Measurements from ENCODE around the gene ANKRD11. TPM values are rescaled to one million over a fixed set of nuclear protein-coding genes. Genes with fewer than 3 reads are reported as not detected.

ANKRD11 gene
- total and polyA plus RNA-seq, 5 experiments from 2014 or later: 8.9 to 328 (median 61.1) TPM

DNA sequence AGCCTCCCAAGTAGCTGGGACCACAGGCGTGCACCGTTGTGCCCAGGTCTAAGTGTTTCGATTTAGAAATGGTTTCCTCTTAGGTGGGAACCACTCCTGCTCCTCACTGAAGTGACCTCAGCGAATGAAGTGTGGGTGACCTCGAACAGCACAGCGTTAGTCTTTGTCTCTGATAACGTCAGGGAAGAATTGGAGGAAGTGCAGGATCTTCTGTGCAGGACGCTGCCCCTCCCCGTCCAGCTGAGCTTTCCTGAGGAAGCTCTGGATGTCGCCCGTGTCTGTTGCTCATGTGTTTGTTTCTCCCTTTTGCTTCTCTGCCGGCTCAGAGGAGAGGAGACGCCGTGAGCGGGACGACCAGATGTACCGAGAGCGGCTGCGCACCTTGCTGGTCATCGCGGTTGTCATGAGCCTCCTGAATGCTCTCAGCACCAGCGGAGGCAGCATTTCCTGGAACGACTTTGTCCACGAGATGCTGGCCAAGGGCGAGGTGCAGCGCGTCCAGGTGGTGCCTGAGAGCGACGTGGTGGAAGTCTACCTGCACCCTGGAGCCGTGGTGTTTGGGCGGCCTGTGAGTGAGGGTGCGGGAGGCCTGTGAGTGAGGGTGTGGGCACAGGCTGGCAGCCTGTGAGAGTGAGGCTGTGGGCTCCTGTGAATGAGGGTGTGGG lies 33.5 kb upstream of the ANKRD11 start:
- H3K27ac Mint-ChIP-seq: no peak overlapping the region
- no peaks in the 10 kb centered on the region for H3K27me3 Mint-ChIP-seq
- DNase-seq (no peak), ATAC-seq (no peak)
- peaks cover 0 to 9% (median 7%) of the 10 kb centered on the region in 4 donors for H3K4me1 Mint-ChIP-seq
- H3K36me3 Mint-ChIP-seq: peaks cover 0 to 91% (median 17%) of the 10 kb centered on the region in 3 donors
- no peaks in the 10 kb centered on the region for H3K9me3 Mint-ChIP-seq
- POLR2A ChIA-PET: interaction anchor here (0.8 kb wide), 1 partner anchor 10 kb away, joined by 3 read pairs; no protein-coding TSS in a partner anchor
- no peak overlapping the region for H3K4me3 Mint-ChIP-seq

DNA sequence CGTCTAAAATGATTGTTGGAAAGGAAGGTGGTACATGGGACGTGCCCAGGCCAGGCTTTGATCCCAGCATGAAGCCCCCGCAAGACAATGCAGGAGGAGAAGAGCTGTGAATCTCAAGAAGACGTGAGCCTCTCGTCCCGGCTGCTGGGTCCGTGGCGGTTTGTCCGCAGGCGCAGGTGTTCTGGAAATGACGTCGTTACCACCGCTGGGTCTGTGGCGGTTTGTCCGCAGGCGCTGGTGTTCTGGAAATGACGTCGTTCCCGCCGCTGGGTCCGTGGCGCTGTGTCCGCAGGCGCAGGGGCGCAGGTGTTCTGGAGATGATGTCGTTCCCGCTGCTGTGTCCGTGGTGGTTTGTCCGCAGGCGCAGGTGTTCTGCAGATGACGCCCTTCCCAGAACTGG lies 31.9 kb upstream of the ANKRD11 start:
- no peaks in the 10 kb centered on the region for H3K9me3 Mint-ChIP-seq
- peaks cover 0 to 92% (median 27%) of the 10 kb centered on the region in 3 donors for H3K36me3 Mint-ChIP-seq
- no peak for DNase-seq
- H3K4me1 Mint-ChIP-seq: peaks cover 7 to 16% (median 9%) of the 10 kb centered on the region in 4 donors
- no peak for ATAC-seq
- no peaks in the 10 kb centered on the region for H3K27me3 Mint-ChIP-seq
- H3K27ac Mint-ChIP-seq: no peak overlapping the region
- POLR2A ChIA-PET: no interaction called here
- no peak overlapping the region for H3K4me3 Mint-ChIP-seq

- POLR2A ChIA-PET: no interaction called here
- ATAC-seq (no peak), DNase-seq (no peak)
- no peaks in the 10 kb centered on the region for H3K9me3 Mint-ChIP-seq
- H3K4me3 Mint-ChIP-seq: no peak overlapping the region
- peaks cover 0 to 90% (median 19%) of the 10 kb centered on the region in 3 donors for H3K36me3 Mint-ChIP-seq
- H3K4me1 Mint-ChIP-seq: peaks cover 1 to 13% (median 9%) of the 10 kb centered on the region in 4 donors
- peak overlapping the region in 1 of 10 donors; percentile 40 for H3K27ac Mint-ChIP-seq
- H3K27me3 Mint-ChIP-seq: no peaks in the 10 kb centered on the region
These were observed 29.5 kb upstream of the ANKRD11 start for GRCh38 chr16:89519881-89520280.

DNA sequence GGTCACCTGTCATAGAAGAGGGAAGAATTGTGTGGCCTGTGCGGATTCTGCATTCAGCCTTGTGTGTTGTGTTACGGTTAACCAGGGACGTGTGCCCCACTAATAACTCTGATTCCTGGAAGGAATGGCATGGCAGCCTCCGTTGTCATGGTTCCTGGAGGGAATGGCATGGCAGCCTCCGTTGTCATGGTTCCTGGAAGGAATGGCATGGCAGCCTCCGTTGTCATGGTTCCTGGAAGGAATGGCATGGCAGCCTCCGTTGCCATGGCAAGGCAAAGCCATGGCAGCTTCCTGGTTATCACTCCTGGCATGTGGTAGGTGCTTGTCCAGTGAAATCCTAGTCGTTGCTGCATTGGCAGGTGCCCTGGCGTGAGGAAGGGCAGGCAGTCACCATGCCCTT lies 26.8 kb upstream of the ANKRD11 start:
- Mint-ChIP-seq H3K27me3 (no peaks in the 10 kb centered on the region), H3K9me3 (no peaks in the 10 kb centered on the region), H3K36me3 (peaks cover 0 to 90% (median 17%) of the 10 kb centered on the region in 3 donors), H3K4me3 (no peak overlapping the region), H3K4me1 (peaks cover 0 to 18% (median 8%) of the 10 kb centered on the region in 4 donors), H3K27ac (no peak overlapping the region)
- no peak for ATAC-seq
- POLR2A ChIA-PET: interaction anchor here (0.8 to 1.4 kb wide), 2 partner anchors 9 to 23 kb away, joined by 3 read pairs; partner anchors contain the start of gene SPG7
- DNase-seq: no peak

DNA sequence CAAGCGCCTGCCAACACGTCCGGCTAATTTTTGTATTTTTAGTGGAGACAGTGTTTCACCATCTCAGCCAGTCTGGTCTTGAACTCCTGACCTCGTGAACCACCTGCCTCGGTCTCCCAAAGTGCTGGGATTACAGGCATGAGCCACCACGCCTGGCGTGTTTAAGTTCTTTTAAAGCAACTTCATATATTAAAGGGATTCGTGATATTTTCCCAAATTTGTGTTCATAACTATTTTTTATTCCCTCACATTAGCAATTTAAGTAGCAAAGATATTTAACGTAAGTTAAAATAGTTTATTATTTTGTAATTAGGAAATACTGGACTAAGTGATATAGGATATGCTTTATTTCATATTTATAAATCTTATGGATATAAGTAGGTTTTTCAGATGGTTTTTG lies 22.1 kb upstream of the ANKRD11 start:
- ATAC-seq (no peak), DNase-seq (no peak)
- POLR2A ChIA-PET: interaction anchor here (1.3 kb wide), 1 partner anchor 21 kb away, joined by 3 read pairs; no protein-coding TSS in a partner anchor
- Mint-ChIP-seq H3K27ac (no peak overlapping the region), H3K27me3 (no peaks in the 10 kb centered on the region), H3K4me3 (no peak overlapping the region), H3K9me3 (no peaks in the 10 kb centered on the region), H3K36me3 (peaks cover 0 to 64% (median 6%) of the 10 kb centered on the region in 3 donors), H3K4me1 (peaks cover 0 to 22% (median 12%) of the 10 kb centered on the region in 4 donors)

DNA sequence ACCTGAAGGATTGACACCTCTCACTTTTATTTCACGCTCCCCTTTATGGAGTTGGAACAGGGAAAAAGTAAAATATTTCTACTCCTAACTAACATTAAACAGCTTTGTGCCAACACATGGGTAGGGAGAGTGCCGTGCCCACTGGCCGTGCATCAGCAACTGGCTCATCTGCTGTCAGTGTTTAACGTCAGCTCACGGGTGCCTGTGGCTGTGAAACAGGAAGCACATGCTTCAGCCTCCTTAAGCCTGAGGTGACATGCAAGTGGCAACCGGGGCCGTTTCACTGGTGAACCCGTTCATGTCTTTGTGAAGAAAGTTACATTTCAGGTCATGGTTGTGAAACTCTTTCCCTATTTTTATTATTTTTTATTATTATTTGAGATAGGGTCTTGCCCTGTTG lies 21.0 kb upstream of the ANKRD11 start:
- H3K4me3 Mint-ChIP-seq: peak overlapping the region in 4 of 10 donors; percentile 7 to 22 (median 12)
- POLR2A ChIA-PET: interaction anchor here (1.3 kb wide), 1 partner anchor 22 kb away, joined by 3 read pairs; no protein-coding TSS in a partner anchor
- no peaks in the 10 kb centered on the region for H3K9me3 Mint-ChIP-seq
- ATAC-seq (no peak), DNase-seq (no peak)
- H3K4me1 Mint-ChIP-seq: peaks cover 2 to 29% (median 18%) of the 10 kb centered on the region in 4 donors
- no peaks in the 10 kb centered on the region for H3K27me3 Mint-ChIP-seq
- peak overlapping the region in 5 of 10 donors; percentile 10 to 81 (median 43) for H3K27ac Mint-ChIP-seq
- H3K36me3 Mint-ChIP-seq: peaks cover 0 to 53% (median 6%) of the 10 kb centered on the region in 3 donors

DNA sequence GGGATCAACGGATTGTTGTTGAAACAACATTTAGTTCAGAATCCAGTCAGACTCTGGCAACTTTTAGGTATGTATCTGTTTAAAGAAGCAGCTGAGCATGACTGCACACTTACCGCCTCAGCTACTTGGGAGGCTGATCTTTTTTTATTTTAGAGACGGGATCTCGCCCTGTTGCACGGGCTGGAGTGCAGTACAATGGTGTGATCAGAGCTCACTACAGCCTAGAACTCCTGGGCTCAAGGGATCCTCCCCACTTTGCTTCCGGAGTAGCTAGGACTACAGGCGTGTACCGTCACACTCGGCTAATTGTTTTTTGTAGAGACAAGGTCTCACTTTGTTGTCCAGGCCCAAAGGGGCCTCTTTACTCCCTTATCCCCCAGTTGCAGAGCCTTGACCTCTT lies 20.2 kb upstream of the ANKRD11 start:
- H3K36me3 Mint-ChIP-seq: peaks cover 0 to 47% (median 6%) of the 10 kb centered on the region in 3 donors
- H3K27me3 Mint-ChIP-seq: no peaks in the 10 kb centered on the region
- H3K4me3 Mint-ChIP-seq: peak overlapping the region in 3 of 10 donors; percentile 58 to 96 (median 80)
- no peak for DNase-seq
- H3K9me3 Mint-ChIP-seq: no peaks in the 10 kb centered on the region
- no peak for ATAC-seq
- peaks cover 4 to 38% (median 27%) of the 10 kb centered on the region in 4 donors for H3K4me1 Mint-ChIP-seq
- POLR2A ChIA-PET: interaction anchor here (0.6 to 1.5 kb wide), 8 partner anchors 28 to 1899 kb away, joined by 3 to 5 read pairs (median 3); no protein-coding TSS in a partner anchor
- H3K27ac Mint-ChIP-seq: peak overlapping the region in 1 of 10 donors; percentile 51

GRCh38 chr16:89507834-89508590 lies 17.7 kb upstream of the ANKRD11 start, which contains the start of gene SPG7:
SPG7 (plus strand) TSS chr16:89508403; CDS start chr16:89508418, 15 bp downstream.
- H3K9me3 Mint-ChIP-seq: no peaks in the 10 kb centered on the region
- peaks cover 0 to 1% (median 0%) of the 10 kb centered on the region in 5 donors for H3K27me3 Mint-ChIP-seq
- DNase-seq: peak; percentile 84 to 95 (median 92)
- peak within 1 kb of the TSS; percentile 63 to 99 (median 96) for H3K27ac Mint-ChIP-seq
- peak within 1 kb of the TSS; percentile 80 to 97 (median 94) for H3K4me3 Mint-ChIP-seq
- POLR2A ChIA-PET: interaction anchor here (0.6 to 5.9 kb wide), 29 partner anchors 9 to 567 kb away, joined by 3 to 74 read pairs (median 4); partner anchors contain the start of genes ANKRD11 and ZNF778
- H3K4me1 Mint-ChIP-seq: peaks cover 11 to 55% (median 31%) of the 10 kb centered on the region in 4 donors
- H3K36me3 Mint-ChIP-seq: peaks cover 0 to 25% (median 0%) of the 10 kb centered on the region in 3 donors
- peak; percentile 75 to 76 for ATAC-seq

- peaks cover 11 to 55% (median 31%) of the 10 kb centered on the region in 4 donors for H3K4me1 Mint-ChIP-seq
- POLR2A ChIA-PET: interaction anchor here (0.7 to 5.9 kb wide), 19 partner anchors 9 to 267 kb away, joined by 3 to 74 read pairs (median 4); partner anchors contain the start of gene ANKRD11
- H3K27me3 Mint-ChIP-seq: peaks cover 0 to 1% (median 0%) of the 10 kb centered on the region in 5 donors
These were observed 17.0 kb upstream of the ANKRD11 start for GRCh38 chr16:89507214-89507833.

GRCh38 chr16:89506791-89507191 lies 16.4 kb upstream of the ANKRD11 start:
- Mint-ChIP-seq H3K9me3 (no peaks in the 10 kb centered on the region), H3K4me3 (peak overlapping the region; percentile 66 to 89 (median 80)), H3K27ac (peak overlapping the region; percentile 63 to 97 (median 94)), H3K36me3 (peaks cover 0 to 14% (median 0%) of the 10 kb centered on the region in 3 donors), H3K27me3 (peaks cover 0 to 1% (median 0%) of the 10 kb centered on the region in 5 donors), H3K4me1 (peaks cover 11 to 55% (median 31%) of the 10 kb centered on the region in 4 donors)
- DNase-seq (peak in 3 of 10 donors; percentile 17 to 49 (median 18)), ATAC-seq (no peak)
- POLR2A ChIA-PET: interaction anchor here (0.6 to 5.9 kb wide), 14 partner anchors 16 to 266 kb away, joined by 3 to 74 read pairs (median 4); partner anchors contain the start of gene ANKRD11

More at GRCh38 chr16:89507214-89507833, 17.0 kb upstream of the ANKRD11 start:
- peaks cover 0 to 19% (median 0%) of the 10 kb centered on the region in 3 donors for H3K36me3 Mint-ChIP-seq
- peak overlapping the region; percentile 66 to 89 (median 80) for H3K4me3 Mint-ChIP-seq
- no peak for ATAC-seq
- peak in 2 of 10 donors; percentile 40 to 43 for DNase-seq
- H3K9me3 Mint-ChIP-seq: no peaks in the 10 kb centered on the region
- H3K27ac Mint-ChIP-seq: peak overlapping the region; percentile 63 to 97 (median 94)

DNA sequence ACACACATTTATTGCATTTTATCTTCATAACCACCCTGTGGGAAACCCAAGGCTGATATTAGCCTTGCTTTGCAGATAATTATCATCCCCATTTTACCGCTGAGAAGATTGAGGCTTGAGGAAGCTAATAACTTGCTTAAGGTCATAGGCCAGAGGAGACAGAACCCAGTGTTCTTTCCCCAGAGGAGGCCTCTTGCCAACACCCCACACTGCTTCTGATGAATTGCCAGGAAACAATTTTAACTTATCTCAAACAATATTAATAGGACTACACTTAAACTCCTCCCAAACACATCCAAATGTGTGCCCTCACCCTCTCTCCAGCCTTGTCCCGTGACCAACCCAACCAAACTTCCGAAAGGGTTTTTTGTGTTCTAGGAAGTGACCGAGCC lies 15.7 kb upstream of the ANKRD11 start:
- Mint-ChIP-seq H3K9me3 (no peaks in the 10 kb centered on the region), H3K27me3 (peaks cover 0 to 1% (median 0%) of the 10 kb centered on the region in 5 donors), H3K27ac (peak overlapping the region in 9 of 10 donors; percentile 90 to 97 (median 93)), H3K36me3 (peaks cover 0 to 9% (median 0%) of the 10 kb centered on the region in 3 donors), H3K4me1 (peaks cover 11 to 51% (median 29%) of the 10 kb centered on the region in 4 donors), H3K4me3 (peak overlapping the region; percentile 57 to 89 (median 84))
- POLR2A ChIA-PET: interaction anchor here (0.6 to 5.9 kb wide), 6 partner anchors 8 to 218 kb away, joined by 3 to 74 read pairs (median 5); partner anchors contain the start of gene ANKRD11
- ATAC-seq (no peak), DNase-seq (no peak)

Data from naive thymus-derived CD8-positive, alpha-beta T cell (primary cell).